Progenitor cell of endocrine pancreas (in vitro differentiated cells): Measurements from ENCODE around the gene UNC5CL. TPM values are rescaled to one million over a fixed set of nuclear protein-coding genes. Genes with fewer than 3 reads are reported as not detected.

Source experiments
- DNase-seq: peaks from one replicate; pipeline ENCODE4 v3.0.0; 2021; ENCODE audit warnings: low spot score; ENCODE audit not compliant: unreplicated experiment
- H3K27ac Mint-ChIP-seq: 2 replicates; pipeline ENCODE4 v1.8.0; 2021; ENCODE audit warnings: mild to moderate bottlenecking, moderate library complexity, mixed read lengths
- H3K27me3 Mint-ChIP-seq: 2 replicates; pipeline ENCODE4 v1.8.0; 2021; ENCODE audit warnings: mixed read lengths
- H3K36me3 Mint-ChIP-seq: 2 replicates; pipeline ENCODE4 v1.8.0; 2022; ENCODE audit warnings: mixed read lengths; ENCODE audit not compliant: insufficient read depth
- H3K4me1 Mint-ChIP-seq: 2 replicates; pipeline ENCODE4 v1.8.0; 2021; ENCODE audit warnings: low read depth, mixed read lengths
- H3K4me3 Mint-ChIP-seq: 2 replicates; pipeline ENCODE4 v1.8.0; 2021; ENCODE audit warnings: low read depth, mild to moderate bottlenecking, moderate library complexity, mixed read lengths
- H3K9me3 Mint-ChIP-seq: 2 replicates; pipeline ENCODE4 v1.8.0; 2021; ENCODE audit warnings: low read depth, mixed read lengths
- CTCF ChIP-seq: fragments of 200-600 bp; sonication (generic); IDR thresholded peaks from one replicate; pipeline ENCODE4 v1.5.0; 2021; ENCODE audit warnings: antibody characterized with exemption, mild to moderate bottlenecking; ENCODE audit not compliant: unreplicated experiment
- total RNA-seq: library from RNA; stranded (reverse); gene quantifications from 2 replicates; pipeline ENCODE4 v1.2.1, GENCODE V29; 2021

Gene UNC5CL
- total RNA-seq, 1 donor from 2014 or later = 3.7 TPM

GRCh38 chr6:41054511-41054910, 15.5 kb upstream of the UNC5CL start:
- Mint-ChIP-seq H3K9me3 (no peaks in the 10 kb centered on the region), H3K36me3 (no peaks in the 10 kb centered on the region), H3K4me3 (no peak overlapping the region)

GRCh38 chr6:41053041-41053440, 14.0 kb upstream of the UNC5CL start, which contains the start of gene APOBEC2:
APOBEC2 (plus strand) TSS chr6:41053202; CDS start chr6:41053348, 146 bp downstream.
- Mint-ChIP-seq H3K36me3 (no peaks in the 10 kb centered on the region), H3K27me3 (no peaks in the 10 kb centered on the region), H3K27ac (peak within 1 kb of the TSS; percentile 56), H3K9me3 (no peaks in the 10 kb centered on the region), H3K4me3 (no peak within 1 kb of the TSS), H3K4me1 (peaks cover 72% of the 10 kb centered on the region)
- TF ChIP-seq CTCF = no peak
- no peak for DNase-seq

More at GRCh38 chr6:41054511-41054910, 15.5 kb upstream of the UNC5CL start:
- H3K4me1 Mint-ChIP-seq = peaks cover 71% of the 10 kb centered on the region
- H3K27me3 Mint-ChIP-seq = no peaks in the 10 kb centered on the region
- H3K27ac Mint-ChIP-seq = no peak overlapping the region
- no peak for TF ChIP-seq CTCF
- DNase-seq = no peak

- H3K4me3 Mint-ChIP-seq = no peak overlapping the region
- no peaks in the 10 kb centered on the region for H3K36me3 Mint-ChIP-seq
- no peak for DNase-seq
- H3K9me3 Mint-ChIP-seq = no peaks in the 10 kb centered on the region
- H3K4me1 Mint-ChIP-seq = peaks cover 71% of the 10 kb centered on the region
- TF ChIP-seq CTCF = no peak
- no peak overlapping the region for H3K27ac Mint-ChIP-seq
- no peaks in the 10 kb centered on the region for H3K27me3 Mint-ChIP-seq
These were observed 12.9 kb upstream of the UNC5CL start for GRCh38 chr6:41051873-41052272.

GRCh38 chr6:41050536-41050935, 11.5 kb upstream of the UNC5CL start:
- Mint-ChIP-seq H3K4me1 (peaks cover 71% of the 10 kb centered on the region), H3K27me3 (no peaks in the 10 kb centered on the region)

GRCh38 chr6:41049955-41050354, 10.9 kb upstream of the UNC5CL start:
- no peaks in the 10 kb centered on the region for H3K9me3 Mint-ChIP-seq
- H3K4me1 Mint-ChIP-seq = peaks cover 70% of the 10 kb centered on the region
- H3K27me3 Mint-ChIP-seq = no peaks in the 10 kb centered on the region
- DNase-seq = no peak
- peak overlapping the region; percentile 30 for H3K27ac Mint-ChIP-seq
- H3K4me3 Mint-ChIP-seq = no peak overlapping the region
- no peak for TF ChIP-seq CTCF
- no peaks in the 10 kb centered on the region for H3K36me3 Mint-ChIP-seq

More at GRCh38 chr6:41050536-41050935, 11.5 kb upstream of the UNC5CL start:
- no peak for DNase-seq
- no peak overlapping the region for H3K4me3 Mint-ChIP-seq
- H3K27ac Mint-ChIP-seq = no peak overlapping the region
- no peaks in the 10 kb centered on the region for H3K36me3 Mint-ChIP-seq
- no peaks in the 10 kb centered on the region for H3K9me3 Mint-ChIP-seq
- no peak for TF ChIP-seq CTCF
